Fibroblast of lung (primary cell): ENCODE results near the gene RSKR. TPM values are rescaled to one million over a fixed set of nuclear protein-coding genes. Genes with fewer than 3 reads are reported as not detected.

Experiments
- DNase-seq, 2 donors: peaks; one replicate each; pipeline versions ENCODE4 v3.0.0 to v3.0.0-alpha.2; 2010; ENCODE audit warnings: low read depth in 2 of 2
- H2AFZ ChIP-seq: 2 replicates; pipeline ENCODE4 v1.5.1; 2012; ENCODE audit warnings: low read length, control low read depth, inconsistent platforms
- H3K27ac ChIP-seq: 2 replicates; pipeline ENCODE4 v1.5.1; 2011; ENCODE audit warnings: low read length, control low read depth; ENCODE audit not compliant: insufficient read depth
- H3K27me3 ChIP-seq: 2 replicates; pipeline ENCODE4 v1.5.1; 2011; ENCODE audit warnings: mild to moderate bottlenecking, low read length; ENCODE audit not compliant: control insufficient read depth, insufficient read depth
- H3K36me3 ChIP-seq: 2 replicates; pipeline ENCODE4 v1.5.1; 2011; ENCODE audit warnings: low read length; ENCODE audit not compliant: control insufficient read depth, insufficient read depth
- H3K4me1 ChIP-seq: 2 replicates; pipeline ENCODE4 v1.5.1; 2011; ENCODE audit warnings: low read length; ENCODE audit not compliant: control insufficient read depth, insufficient read depth; ENCODE audit errors: extremely low read depth
- H3K4me2 ChIP-seq: 2 replicates; pipeline ENCODE4 v1.5.1; 2011; ENCODE audit warnings: low read length, control low read depth; ENCODE audit not compliant: insufficient read depth; ENCODE audit errors: extremely low read depth
- H3K4me3 ChIP-seq, 4 experiments: fragments of 200-600 bp in 1 of 4; sonication (generic) in 1 of 4; replicated peaks in 1 of 4; 2 replicates each; pipeline ENCODE4 v1.5.1; 2011 to 2016; ENCODE audit warnings: low read length in 4 of 4, low read depth in 3 of 4, mild to moderate bottlenecking in 3 of 4, control low read depth in 2 of 4, inconsistent platforms in 1 of 4, mixed read lengths in 1 of 4; ENCODE audit not compliant: insufficient read depth in 1 of 4; ENCODE audit errors: control extremely low read depth in 1 of 4
- H3K79me2 ChIP-seq: 2 replicates; pipeline ENCODE4 v1.5.1; 2012; ENCODE audit warnings: mild to moderate bottlenecking, low read length, inconsistent platforms; ENCODE audit not compliant: control insufficient read depth, insufficient read depth
- H3K9ac ChIP-seq: 2 replicates; pipeline ENCODE4 v1.5.1; 2011; ENCODE audit warnings: mild to moderate bottlenecking, low read length, control low read depth; ENCODE audit not compliant: insufficient read depth
- H3K9me3 ChIP-seq: 2 replicates; pipeline ENCODE4 v1.5.1; 2012; ENCODE audit warnings: low read depth, low read length; ENCODE audit not compliant: control insufficient read depth, insufficient read depth
- H4K20me1 ChIP-seq: 2 replicates; pipeline ENCODE4 v1.5.1; 2011; ENCODE audit warnings: low read length; ENCODE audit not compliant: control insufficient read depth, insufficient read depth; ENCODE audit errors: extremely low read depth
- EZH2 ChIP-seq: IDR thresholded peaks from 2 replicates; pipeline ENCODE4 v1.5.1; 2012; ENCODE audit warnings: low read length, control low read depth, mild to moderate bottlenecking; ENCODE audit errors: missing control alignments
- polyA plus RNA-seq, 2 donors: library from polyadenylated mRNA; depleted of rRNA in 1 of 2; stranded (reverse) in 1 of 2; unstranded in 1 of 2; fragments of >200 nt; gene quantifications; 2 replicates each; pipeline ENCODE4 v1.2.1, GENCODE V29; 2011 to 2012; ENCODE audit warnings: missing spikeins in 1 of 2
- total RNA-seq: library from RNA; depleted of rRNA; stranded (reverse); fragments of >200 nt; gene quantifications from 2 replicates; pipeline ENCODE4 v1.2.1, GENCODE V29; 2014
- TF ChIP-seq, protein P1 (sequence below), 2 donors: IDR thresholded peaks in 1 of 2; conservative IDR thresholded peaks in 1 of 2; 1 replicate in 1 of 2; 2 replicates in 1 of 2; pipeline ENCODE4 v1.5.1; 2011 to 2012; ENCODE audit warnings: low read length in 2 of 2, control low read depth in 1 of 2, inconsistent platforms in 1 of 2, low read depth in 1 of 2, mild to moderate bottlenecking in 1 of 2

Gene RSKR
- total and polyA plus RNA-seq, 2 donors (not counting 1 experiment from before 2014, with no cell fraction given), result 1.8 to 3.8 TPM

DNA sequence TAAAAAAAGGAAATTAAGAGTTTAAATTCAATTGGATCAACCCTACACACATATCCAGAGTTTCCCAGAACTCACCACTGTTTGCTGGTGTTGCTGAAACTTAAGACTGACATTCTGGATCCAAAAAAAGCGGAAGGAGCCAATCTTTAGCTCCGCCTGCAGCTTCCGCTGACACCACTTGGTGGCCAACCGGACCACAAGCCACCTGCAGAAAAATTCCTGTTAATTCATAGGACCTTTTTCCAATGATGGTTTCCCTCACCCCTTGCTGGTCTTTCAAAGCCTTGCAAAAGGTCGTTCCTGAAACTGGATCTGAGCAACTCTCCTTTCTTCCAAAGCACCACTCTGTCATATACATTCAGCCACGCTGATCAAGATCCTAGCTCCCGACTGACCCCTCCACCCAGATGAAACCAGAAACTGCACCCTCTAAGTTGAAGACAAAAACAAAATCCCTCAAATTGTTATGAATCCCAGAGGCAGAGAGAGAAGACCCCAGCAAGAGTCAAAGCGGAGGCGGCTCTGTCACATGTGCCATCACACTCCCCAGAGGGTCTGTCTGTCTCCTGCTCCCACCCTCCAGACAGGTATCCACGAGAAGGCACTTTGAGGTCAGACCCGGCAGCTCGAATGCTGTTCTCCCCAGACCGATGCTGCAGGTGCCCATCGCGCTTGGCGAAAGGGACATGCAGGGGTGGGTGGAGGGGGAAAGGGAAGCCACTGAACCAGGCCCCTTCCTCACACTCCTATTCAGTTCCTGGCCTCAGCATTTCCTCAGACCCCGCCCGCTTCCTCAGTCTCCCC lies 30.2 kb upstream of the RSKR start:
- Histone ChIP-seq H3K4me3 (peak overlapping the region; percentile 86 to 97 (median 89)), H3K4me1 (peaks cover 6% of the 10 kb centered on the region), H3K4me2 (peak overlapping the region; percentile 99), H3K27ac (peak overlapping the region; percentile 35), H3K79me2 (peaks cover 22% of the 10 kb centered on the region), H3K9ac (peak overlapping the region; percentile 79), H3K36me3 (peaks cover 10% of the 10 kb centered on the region), H3K27me3 (no peaks in the 10 kb centered on the region), H4K20me1 (no peaks in the 10 kb centered on the region), H3K9me3 (no peaks in the 10 kb centered on the region), H2AFZ (peak overlapping the region; percentile 56)
- DNase-seq, result peak; percentile 53 to 55
- TF ChIP-seq, protein P1, sequence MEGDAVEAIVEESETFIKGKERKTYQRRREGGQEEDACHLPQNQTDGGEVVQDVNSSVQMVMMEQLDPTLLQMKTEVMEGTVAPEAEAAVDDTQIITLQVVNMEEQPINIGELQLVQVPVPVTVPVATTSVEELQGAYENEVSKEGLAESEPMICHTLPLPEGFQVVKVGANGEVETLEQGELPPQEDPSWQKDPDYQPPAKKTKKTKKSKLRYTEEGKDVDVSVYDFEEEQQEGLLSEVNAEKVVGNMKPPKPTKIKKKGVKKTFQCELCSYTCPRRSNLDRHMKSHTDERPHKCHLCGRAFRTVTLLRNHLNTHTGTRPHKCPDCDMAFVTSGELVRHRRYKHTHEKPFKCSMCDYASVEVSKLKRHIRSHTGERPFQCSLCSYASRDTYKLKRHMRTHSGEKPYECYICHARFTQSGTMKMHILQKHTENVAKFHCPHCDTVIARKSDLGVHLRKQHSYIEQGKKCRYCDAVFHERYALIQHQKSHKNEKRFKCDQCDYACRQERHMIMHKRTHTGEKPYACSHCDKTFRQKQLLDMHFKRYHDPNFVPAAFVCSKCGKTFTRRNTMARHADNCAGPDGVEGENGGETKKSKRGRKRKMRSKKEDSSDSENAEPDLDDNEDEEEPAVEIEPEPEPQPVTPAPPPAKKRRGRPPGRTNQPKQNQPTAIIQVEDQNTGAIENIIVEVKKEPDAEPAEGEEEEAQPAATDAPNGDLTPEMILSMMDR (conservative IDR thresholded peaks at IDR 0.05 in 1 of 2, IDR thresholded peaks at IDR 0.05 in 1 of 2; ENCODE audit: low read depth in 1 of 2, low read length in 2 of 2), result peak; percentile 32 to 56
- TF ChIP-seq EZH2, result no peak

DNA sequence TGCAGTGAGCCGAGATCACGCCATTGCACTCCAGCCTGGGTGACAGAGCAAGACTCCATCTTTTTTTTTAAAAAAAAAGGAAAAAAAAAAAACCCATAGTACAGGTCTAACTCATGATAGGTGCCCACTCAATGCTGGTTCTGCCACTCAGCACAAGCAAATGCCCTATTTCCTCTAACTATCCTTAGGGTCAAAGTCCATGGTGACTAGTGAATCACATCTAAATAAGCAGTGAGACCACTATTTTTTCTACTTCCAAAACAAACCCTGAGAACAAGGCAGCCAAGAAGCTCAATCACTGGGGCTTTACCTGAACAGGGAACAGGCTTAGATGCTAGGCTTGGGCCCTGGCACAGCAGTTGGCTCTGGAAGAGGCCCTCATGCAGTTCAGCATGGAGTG lies 27.6 kb upstream of the RSKR start:
- Histone ChIP-seq H3K36me3 (peaks cover 17% of the 10 kb centered on the region), H3K4me3 (no peak overlapping the region), H3K9me3 (no peaks in the 10 kb centered on the region), H3K27me3 (no peaks in the 10 kb centered on the region), H3K79me2 (peaks cover 22% of the 10 kb centered on the region), H2AFZ (no peak overlapping the region), H3K27ac (no peak overlapping the region), H3K4me2 (no peak overlapping the region), H3K4me1 (peaks cover 6% of the 10 kb centered on the region), H4K20me1 (no peaks in the 10 kb centered on the region), H3K9ac (no peak overlapping the region)
- TF ChIP-seq, protein P1 (conservative IDR thresholded peaks at IDR 0.05 in 1 of 2, IDR thresholded peaks at IDR 0.05 in 1 of 2; ENCODE audit: low read depth in 1 of 2, low read length in 2 of 2), result no peak
- no peak for TF ChIP-seq EZH2
- DNase-seq, result no peak

DNA sequence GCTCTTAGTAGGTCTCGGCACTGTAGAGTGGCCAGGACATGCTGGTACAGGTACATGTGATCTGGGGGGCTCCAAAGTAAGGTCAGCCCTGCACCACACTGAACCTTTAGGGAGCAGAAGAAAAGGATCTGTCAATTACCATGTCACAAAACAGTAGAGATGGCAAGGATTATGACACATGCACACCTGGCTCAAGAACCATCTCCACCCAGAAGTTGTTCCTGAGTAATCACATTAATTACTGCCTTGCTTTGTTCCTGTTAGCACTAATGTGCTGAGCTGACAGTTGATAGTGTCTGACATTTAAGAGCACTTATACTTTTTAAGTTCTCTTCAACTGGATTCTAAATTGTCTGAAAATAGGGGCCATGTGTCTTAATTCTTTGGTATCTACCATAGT lies 21.5 kb upstream of the RSKR start:
- no peak for TF ChIP-seq EZH2
- TF ChIP-seq, protein P1 (conservative IDR thresholded peaks at IDR 0.05 in 1 of 2, IDR thresholded peaks at IDR 0.05 in 1 of 2; ENCODE audit: low read depth in 1 of 2, low read length in 2 of 2), result no peak
- Histone ChIP-seq H3K9me3 (no peaks in the 10 kb centered on the region), H3K36me3 (peaks cover 30% of the 10 kb centered on the region), H4K20me1 (no peaks in the 10 kb centered on the region), H2AFZ (no peak overlapping the region), H3K9ac (no peak overlapping the region), H3K4me2 (no peak overlapping the region), H3K4me1 (no peaks in the 10 kb centered on the region), H3K79me2 (no peaks in the 10 kb centered on the region), H3K27me3 (no peaks in the 10 kb centered on the region), H3K4me3 (no peak overlapping the region), H3K27ac (no peak overlapping the region)
- no peak for DNase-seq
